Suprapubic skin (tissue), 4 donors: Measurements from ENCODE around the gene LTV1.
"Not testable (repeated sequence)": the region's sequence is repeated elsewhere in the genome, so short reads cannot be mapped to it uniquely, and the experiment has no call there.

Source experiments
- EP300 ChIP-seq: sonication (generic); formaldehyde crosslinking; IDR thresholded peaks from one replicate; pipeline ENCODE4 v1.6.1; 2017; ENCODE audit warnings: antibody characterized with exemption
- POLR2A ChIP-seq, 2 donors: fragments of 450-650 bp; IDR thresholded peaks; one replicate each; pipeline ENCODE4 v1.6.1; 2017; ENCODE audit warnings: antibody characterized with exemption in 2 of 2, mild to moderate bottlenecking in 2 of 2, moderate library complexity in 2 of 2
- POLR2AphosphoS5 ChIP-seq, 3 donors: sonication (generic); formaldehyde crosslinking; IDR thresholded peaks; one replicate each; pipeline ENCODE4 v1.6.1; 2017; ENCODE audit warnings: antibody characterized with exemption in 3 of 3
- TF ChIP-seq, protein P1 (sequence below), 2 donors: fragments of 200-600 bp in 1 of 2; fragments of 450-650 bp in 1 of 2; sonication (generic) in 1 of 2; IDR thresholded peaks; one replicate each; pipeline ENCODE4 v1.5.1; 2016 to 2019; ENCODE audit warnings: antibody characterized with exemption in 2 of 2, mild to moderate bottlenecking in 1 of 2, moderate library complexity in 1 of 2

GRCh38 chr6:143796551-143796950 is 46.6 kb upstream of the LTV1 start:
- TF ChIP-seq, protein P1, sequence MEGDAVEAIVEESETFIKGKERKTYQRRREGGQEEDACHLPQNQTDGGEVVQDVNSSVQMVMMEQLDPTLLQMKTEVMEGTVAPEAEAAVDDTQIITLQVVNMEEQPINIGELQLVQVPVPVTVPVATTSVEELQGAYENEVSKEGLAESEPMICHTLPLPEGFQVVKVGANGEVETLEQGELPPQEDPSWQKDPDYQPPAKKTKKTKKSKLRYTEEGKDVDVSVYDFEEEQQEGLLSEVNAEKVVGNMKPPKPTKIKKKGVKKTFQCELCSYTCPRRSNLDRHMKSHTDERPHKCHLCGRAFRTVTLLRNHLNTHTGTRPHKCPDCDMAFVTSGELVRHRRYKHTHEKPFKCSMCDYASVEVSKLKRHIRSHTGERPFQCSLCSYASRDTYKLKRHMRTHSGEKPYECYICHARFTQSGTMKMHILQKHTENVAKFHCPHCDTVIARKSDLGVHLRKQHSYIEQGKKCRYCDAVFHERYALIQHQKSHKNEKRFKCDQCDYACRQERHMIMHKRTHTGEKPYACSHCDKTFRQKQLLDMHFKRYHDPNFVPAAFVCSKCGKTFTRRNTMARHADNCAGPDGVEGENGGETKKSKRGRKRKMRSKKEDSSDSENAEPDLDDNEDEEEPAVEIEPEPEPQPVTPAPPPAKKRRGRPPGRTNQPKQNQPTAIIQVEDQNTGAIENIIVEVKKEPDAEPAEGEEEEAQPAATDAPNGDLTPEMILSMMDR (IDR thresholded peaks at IDR 0.05), result not testable (repeated sequence)
- TF ChIP-seq POLR2A (IDR thresholded peaks at IDR 0.05); POLR2AphosphoS5 (IDR thresholded peaks at IDR 0.05); EP300: not testable (repeated sequence)
